HL-60 (cell line): ENCODE results near the gene TOGARAM1.

Source experiments
- DNase-seq, 2 experiments: peaks; one replicate each; pipeline ENCODE4 v3.0.0-alpha.2; 2010 to 2020; ENCODE audit warnings: low read depth in 1 of 2, low spot score in 1 of 2
- H3K27ac ChIP-seq: fragments of 250-450 bp; sonication (Bioruptor Pico); replicated peaks from 2 replicates; pipeline ENCODE4 v1.5.1; 2020; ENCODE audit warnings: mild to moderate bottlenecking, moderate library complexity
- H3K27me3 ChIP-seq: fragments of 250-450 bp; sonication (Bioruptor Pico); 2 replicates; pipeline ENCODE4 v1.5.1; 2021; ENCODE audit warnings: mild to moderate bottlenecking, moderate library complexity; ENCODE audit not compliant: insufficient read depth, poor library complexity, severe bottlenecking
- H3K4me3 ChIP-seq: replicated peaks from 2 replicates; pipeline ENCODE4 v1.5.1; 2011; ENCODE audit warnings: mild to moderate bottlenecking, control low read depth, low read length; ENCODE audit not compliant: insufficient read depth
- GABPA ChIP-seq: IDR thresholded peaks from 2 replicates; pipeline ENCODE4 v1.6.1; 2012; ENCODE audit warnings: low read depth
- POLR2AphosphoS5 ChIP-seq: IDR thresholded peaks from 2 replicates; pipeline ENCODE4 v1.6.1; 2012; ENCODE audit warnings: low read depth
- SPI1 ChIP-seq: IDR thresholded peaks from 2 replicates; pipeline ENCODE4 v1.6.1; 2012; ENCODE audit warnings: low read depth, mild to moderate bottlenecking, borderline replicate concordance
- long read RNA-seq: library from polyadenylated mRNA; unstranded; transcript quantifications from one replicate; pipeline ENCODE4 v2.0.0, GENCODE V29; 2020
- TF ChIP-seq, protein P1 (sequence below): IDR thresholded peaks from one replicate; pipeline ENCODE4 v1.5.1; 2011; ENCODE audit warnings: low read length, control low read depth, inconsistent platforms; ENCODE audit not compliant: insufficient read depth
- TF ChIP-seq, protein P2 (sequence below): IDR thresholded peaks from 2 replicates; pipeline ENCODE4 v1.6.1; 2012; ENCODE audit warnings: low read depth; ENCODE audit not compliant: insufficient replicate concordance

TOGARAM1 gene, protein sequence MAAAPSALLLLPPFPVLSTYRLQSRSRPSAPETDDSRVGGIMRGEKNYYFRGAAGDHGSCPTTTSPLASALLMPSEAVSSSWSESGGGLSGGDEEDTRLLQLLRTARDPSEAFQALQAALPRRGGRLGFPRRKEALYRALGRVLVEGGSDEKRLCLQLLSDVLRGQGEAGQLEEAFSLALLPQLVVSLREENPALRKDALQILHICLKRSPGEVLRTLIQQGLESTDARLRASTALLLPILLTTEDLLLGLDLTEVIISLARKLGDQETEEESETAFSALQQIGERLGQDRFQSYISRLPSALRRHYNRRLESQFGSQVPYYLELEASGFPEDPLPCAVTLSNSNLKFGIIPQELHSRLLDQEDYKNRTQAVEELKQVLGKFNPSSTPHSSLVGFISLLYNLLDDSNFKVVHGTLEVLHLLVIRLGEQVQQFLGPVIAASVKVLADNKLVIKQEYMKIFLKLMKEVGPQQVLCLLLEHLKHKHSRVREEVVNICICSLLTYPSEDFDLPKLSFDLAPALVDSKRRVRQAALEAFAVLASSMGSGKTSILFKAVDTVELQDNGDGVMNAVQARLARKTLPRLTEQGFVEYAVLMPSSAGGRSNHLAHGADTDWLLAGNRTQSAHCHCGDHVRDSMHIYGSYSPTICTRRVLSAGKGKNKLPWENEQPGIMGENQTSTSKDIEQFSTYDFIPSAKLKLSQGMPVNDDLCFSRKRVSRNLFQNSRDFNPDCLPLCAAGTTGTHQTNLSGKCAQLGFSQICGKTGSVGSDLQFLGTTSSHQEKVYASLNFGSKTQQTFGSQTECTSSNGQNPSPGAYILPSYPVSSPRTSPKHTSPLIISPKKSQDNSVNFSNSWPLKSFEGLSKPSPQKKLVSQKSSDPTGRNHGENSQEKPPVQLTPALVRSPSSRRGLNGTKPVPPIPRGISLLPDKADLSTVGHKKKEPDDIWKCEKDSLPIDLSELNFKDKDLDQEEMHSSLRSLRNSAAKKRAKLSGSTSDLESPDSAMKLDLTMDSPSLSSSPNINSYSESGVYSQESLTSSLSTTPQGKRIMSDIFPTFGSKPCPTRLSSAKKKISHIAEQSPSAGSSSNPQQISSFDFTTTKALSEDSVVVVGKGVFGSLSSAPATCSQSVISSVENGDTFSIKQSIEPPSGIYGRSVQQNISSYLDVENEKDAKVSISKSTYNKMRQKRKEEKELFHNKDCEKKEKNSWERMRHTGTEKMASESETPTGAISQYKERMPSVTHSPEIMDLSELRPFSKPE (N-terminal part only)
- long read RNA-seq, full-length matches to known transcripts: 3 of 65 reads
- long read RNA-seq, partial matches to known transcripts: 13 of 65 reads
- long read RNA-seq, other reads (novel, unspliced or antisense): 49 of 65 reads

DNA sequence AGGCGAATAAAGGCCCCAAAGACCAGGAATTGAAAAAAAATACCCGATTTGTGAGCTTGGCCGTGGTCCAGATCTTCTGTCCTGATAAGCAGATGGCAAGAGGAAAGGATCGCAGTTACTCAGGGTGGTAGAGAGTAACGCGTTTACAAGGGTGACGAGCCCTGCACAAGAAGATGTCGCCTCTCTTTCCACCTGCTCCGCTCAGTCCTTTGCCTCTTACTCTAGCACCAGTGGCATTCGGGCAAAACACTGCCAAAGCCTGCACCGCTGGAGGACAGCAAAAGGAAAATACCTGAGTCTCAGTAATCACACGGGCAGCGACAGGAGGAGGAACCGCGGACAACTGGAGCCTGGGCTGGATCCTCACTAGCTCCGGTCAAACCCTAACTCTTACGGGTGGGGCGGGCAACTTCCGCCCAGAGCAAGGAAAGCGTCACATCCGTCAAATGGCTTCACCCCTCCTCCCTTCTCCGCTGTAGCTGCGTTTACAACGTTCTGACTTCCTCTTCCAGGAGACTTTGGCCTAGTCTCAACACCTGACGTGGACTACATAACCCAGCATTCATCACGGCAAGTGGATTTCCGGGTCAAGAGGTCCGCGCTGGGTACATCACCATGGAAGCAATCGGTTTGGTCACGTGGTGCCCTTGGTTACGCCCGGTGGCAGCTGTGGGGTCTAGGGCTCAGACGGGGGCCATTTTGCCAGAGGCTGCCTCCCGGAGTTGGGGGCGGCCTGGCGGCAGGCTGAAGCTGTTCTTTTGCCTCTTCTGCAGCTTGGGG is at the start of gene TOGARAM1, which contains the start of gene KLHL28:
TOGARAM1 (plus strand) TSS at position 637 of the 780 bp plus-strand sequence. CDS start 232 bp downstream, outside the sequence.
KLHL28 (minus strand) TSS at position 394 of the 780 bp plus-strand sequence. CDS start 16,019 bp downstream, outside the sequence.
- peak; percentile 98 to 100 for DNase-seq
- H3K27ac ChIP-seq: peak within 1 kb of the TSS; percentile 88
- peak within 1 kb of the TSS; percentile 94 for H3K4me3 ChIP-seq
- TF ChIP-seq GABPA: peak; percentile 92
- TF ChIP-seq, protein P1, sequence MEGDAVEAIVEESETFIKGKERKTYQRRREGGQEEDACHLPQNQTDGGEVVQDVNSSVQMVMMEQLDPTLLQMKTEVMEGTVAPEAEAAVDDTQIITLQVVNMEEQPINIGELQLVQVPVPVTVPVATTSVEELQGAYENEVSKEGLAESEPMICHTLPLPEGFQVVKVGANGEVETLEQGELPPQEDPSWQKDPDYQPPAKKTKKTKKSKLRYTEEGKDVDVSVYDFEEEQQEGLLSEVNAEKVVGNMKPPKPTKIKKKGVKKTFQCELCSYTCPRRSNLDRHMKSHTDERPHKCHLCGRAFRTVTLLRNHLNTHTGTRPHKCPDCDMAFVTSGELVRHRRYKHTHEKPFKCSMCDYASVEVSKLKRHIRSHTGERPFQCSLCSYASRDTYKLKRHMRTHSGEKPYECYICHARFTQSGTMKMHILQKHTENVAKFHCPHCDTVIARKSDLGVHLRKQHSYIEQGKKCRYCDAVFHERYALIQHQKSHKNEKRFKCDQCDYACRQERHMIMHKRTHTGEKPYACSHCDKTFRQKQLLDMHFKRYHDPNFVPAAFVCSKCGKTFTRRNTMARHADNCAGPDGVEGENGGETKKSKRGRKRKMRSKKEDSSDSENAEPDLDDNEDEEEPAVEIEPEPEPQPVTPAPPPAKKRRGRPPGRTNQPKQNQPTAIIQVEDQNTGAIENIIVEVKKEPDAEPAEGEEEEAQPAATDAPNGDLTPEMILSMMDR: no peak
- TF ChIP-seq SPI1: peak; percentile 97
- TF ChIP-seq, protein P2, sequence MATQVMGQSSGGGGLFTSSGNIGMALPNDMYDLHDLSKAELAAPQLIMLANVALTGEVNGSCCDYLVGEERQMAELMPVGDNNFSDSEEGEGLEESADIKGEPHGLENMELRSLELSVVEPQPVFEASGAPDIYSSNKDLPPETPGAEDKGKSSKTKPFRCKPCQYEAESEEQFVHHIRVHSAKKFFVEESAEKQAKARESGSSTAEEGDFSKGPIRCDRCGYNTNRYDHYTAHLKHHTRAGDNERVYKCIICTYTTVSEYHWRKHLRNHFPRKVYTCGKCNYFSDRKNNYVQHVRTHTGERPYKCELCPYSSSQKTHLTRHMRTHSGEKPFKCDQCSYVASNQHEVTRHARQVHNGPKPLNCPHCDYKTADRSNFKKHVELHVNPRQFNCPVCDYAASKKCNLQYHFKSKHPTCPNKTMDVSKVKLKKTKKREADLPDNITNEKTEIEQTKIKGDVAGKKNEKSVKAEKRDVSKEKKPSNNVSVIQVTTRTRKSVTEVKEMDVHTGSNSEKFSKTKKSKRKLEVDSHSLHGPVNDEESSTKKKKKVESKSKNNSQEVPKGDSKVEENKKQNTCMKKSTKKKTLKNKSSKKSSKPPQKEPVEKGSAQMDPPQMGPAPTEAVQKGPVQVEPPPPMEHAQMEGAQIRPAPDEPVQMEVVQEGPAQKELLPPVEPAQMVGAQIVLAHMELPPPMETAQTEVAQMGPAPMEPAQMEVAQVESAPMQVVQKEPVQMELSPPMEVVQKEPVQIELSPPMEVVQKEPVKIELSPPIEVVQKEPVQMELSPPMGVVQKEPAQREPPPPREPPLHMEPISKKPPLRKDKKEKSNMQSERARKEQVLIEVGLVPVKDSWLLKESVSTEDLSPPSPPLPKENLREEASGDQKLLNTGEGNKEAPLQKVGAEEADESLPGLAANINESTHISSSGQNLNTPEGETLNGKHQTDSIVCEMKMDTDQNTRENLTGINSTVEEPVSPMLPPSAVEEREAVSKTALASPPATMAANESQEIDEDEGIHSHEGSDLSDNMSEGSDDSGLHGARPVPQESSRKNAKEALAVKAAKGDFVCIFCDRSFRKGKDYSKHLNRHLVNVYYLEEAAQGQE: peak; percentile 26
- TF ChIP-seq POLR2AphosphoS5: peak; percentile 87
- no peaks in the 10 kb centered on the region for H3K27me3 ChIP-seq

DNA sequence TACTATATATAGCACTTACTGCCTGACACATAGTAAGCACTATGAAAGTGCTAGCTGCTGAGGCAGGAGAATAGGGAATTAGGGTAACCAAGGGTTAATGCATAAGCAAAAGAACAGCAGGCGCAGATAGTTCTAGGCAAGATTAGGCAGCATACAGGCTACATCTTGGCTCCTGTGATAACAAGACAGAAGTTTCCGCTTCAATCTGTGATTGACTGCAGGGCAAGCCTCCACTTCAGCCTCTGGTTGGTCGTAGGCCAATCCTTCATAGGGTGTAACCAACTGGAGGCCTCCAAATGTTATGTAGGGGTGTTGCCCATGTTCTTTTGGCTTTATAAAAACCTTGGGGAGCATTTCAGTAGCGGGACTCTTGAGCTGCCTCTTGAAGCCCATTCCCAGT is 47.1 kb upstream of the TOGARAM1 start:
- DNase-seq: no peak

More for the DNA sequence above, 47.1 kb upstream of the TOGARAM1 start:
- Histone ChIP-seq H3K4me3 (no peak overlapping the region), H3K27me3 (peaks cover 16% of the 10 kb centered on the region), H3K27ac (no peak overlapping the region)
- no peak for TF ChIP-seq SPI1
- no peak for TF ChIP-seq GABPA
- TF ChIP-seq POLR2AphosphoS5: no peak
- TF ChIP-seq, protein P2: no peak
- TF ChIP-seq, protein P1: no peak
